GM23338 (cell line): ENCODE measurements around the gene PABPC3.

Experiments
- CREB1 ChIP-seq: fragments of 250-450 bp; sonication (Bioruptor Pico); IDR thresholded peaks from 2 replicates; pipeline ENCODE4 v1.5.0; 2020; ENCODE audit warnings: low read depth, mild to moderate bottlenecking, moderate library complexity
- CTCF ChIP-seq, 2 experiments: fragments of 200-600 bp in 1 of 2; sonication (generic) in 1 of 2; conservative IDR thresholded peaks; 2 replicates each; pipeline versions ENCODE4 v1.5.1 to v1.6.1; 2016 to 2017; ENCODE audit warnings: antibody characterized with exemption in 2 of 2, low read depth in 2 of 2, mild to moderate bottlenecking in 2 of 2, moderate library complexity in 1 of 2
- ETS1 ChIP-seq: IDR thresholded peaks from 2 replicates; pipeline ENCODE4 v1.6.1; 2016; ENCODE audit warnings: antibody characterized with exemption
- EZH2 ChIP-seq: fragments of 200-600 bp; sonication (generic); IDR thresholded peaks from one replicate; pipeline ENCODE4 v1.8.0; 2017; ENCODE audit warnings: antibody characterized with exemption, mild to moderate bottlenecking, low read depth; ENCODE audit not compliant: unreplicated experiment
- EZH2phosphoT487 ChIP-seq: fragments of 200-600 bp; sonication (generic); IDR thresholded peaks from one replicate; pipeline ENCODE4 v1.8.1; 2018; ENCODE audit warnings: antibody characterized with exemption; ENCODE audit not compliant: unreplicated experiment
- JUNB ChIP-seq: IDR thresholded peaks from one replicate; pipeline ENCODE4 v1.6.1; 2016; ENCODE audit warnings: antibody characterized with exemption; ENCODE audit not compliant: unreplicated experiment
- NANOG ChIP-seq: IDR thresholded peaks from 2 replicates; pipeline ENCODE4 v1.6.1; 2016; ENCODE audit warnings: antibody characterized with exemption, borderline replicate concordance
- POLR2AphosphoS5 ChIP-seq: IDR thresholded peaks from 2 replicates; pipeline ENCODE4 v1.6.1; 2016; ENCODE audit warnings: antibody characterized with exemption, low read depth
- REST ChIP-seq: IDR thresholded peaks from one replicate; pipeline ENCODE4 v1.6.1; 2018; ENCODE audit warnings: antibody characterized with exemption; ENCODE audit not compliant: unreplicated experiment
- ZNF114 ChIP-seq: fragments of 250-450 bp; sonication (Bioruptor Pico); IDR thresholded peaks from 2 replicates; pipeline ENCODE4 v1.5.0; 2020; ENCODE audit warnings: mild to moderate bottlenecking, moderate library complexity
- ZNF331 ChIP-seq: fragments of 250-450 bp; sonication (Bioruptor Pico); IDR thresholded peaks from 2 replicates; pipeline ENCODE4 v1.5.0; 2020; ENCODE audit warnings: low read depth, mild to moderate bottlenecking, moderate library complexity

- no peak for TF ChIP-seq CREB1 (CRISPR knock-in tag)
- no peak for TF ChIP-seq CTCF (conservative IDR thresholded peaks at IDR 0.05; ENCODE audit: low read depth in 2 of 2)
- no peak for TF ChIP-seq EZH2
- no peak for TF ChIP-seq POLR2AphosphoS5
- no peak for TF ChIP-seq ZNF114 (CRISPR knock-in tag)
- TF ChIP-seq ETS1, result no peak
- TF ChIP-seq JUNB, result no peak
- no peak for TF ChIP-seq REST
- no peak for TF ChIP-seq EZH2phosphoT487
- no peak for TF ChIP-seq NANOG
- no peak for TF ChIP-seq ZNF331
Observed at GRCh38 chr13:25064396-25064795, 31.5 kb upstream of the PABPC3 start.
